ENCODE measurements around the gene RNF157.
"Not testable (repeated sequence)": the region's sequence is repeated elsewhere in the genome, so short reads cannot be mapped to it uniquely, and the experiment has no call there.

The RNF157 gene

GRCh38 chr17:76252040-76252954 is 12.0 kb upstream of the RNF157 start:
- Histone ChIP-seq H3K36me3 (ENCODE audit: insufficient read depth, low read length) (no peaks in the 10 kb centered on the region), H3K27ac (peak overlapping the region; percentile 31; the same call in 1 of the 2 replicates), H3K4me3 (no peak overlapping the region), H3K9ac (ENCODE audit: insufficient read length) (no peak overlapping the region), H3K9me3 (ENCODE audit: low read depth, low read length) (no peaks in the 10 kb centered on the region)
- DNase-seq (ENCODE audit: low read depth, low spot score), result no peak
- TF ChIP-seq FOXP2 (optimal IDR thresholded peaks at IDR 0.05; ENCODE audit: control extremely low read depth, extremely low read length, insufficient read depth), result no peak
- TF ChIP-seq EZH2 (IDR thresholded peaks at IDR 0.05), result no peak
- TF ChIP-seq POLR2AphosphoS5 (IDR thresholded peaks at IDR 0.05; ENCODE audit: borderline replicate concordance, low read depth, low read length), result no peak

- no peaks in the 10 kb centered on the region for H3K36me3 ChIP-seq (ENCODE audit: insufficient read depth, low read length)
- TF ChIP-seq FOXP2 (optimal IDR thresholded peaks at IDR 0.05; ENCODE audit: control extremely low read depth, extremely low read length, insufficient read depth) (no peak), EZH2 (IDR thresholded peaks at IDR 0.05) (no peak), POLR2AphosphoS5 (IDR thresholded peaks at IDR 0.05; ENCODE audit: borderline replicate concordance, low read depth, low read length) (no peak)
- no peaks in the 10 kb centered on the region for H3K9me3 ChIP-seq (ENCODE audit: low read depth, low read length)
- no peak overlapping the region for H3K9ac ChIP-seq (ENCODE audit: insufficient read length)
- DNase-seq (ENCODE audit: low read depth, low spot score), result no peak
- H3K27ac ChIP-seq, result no peak overlapping the region
- no peak overlapping the region for H3K4me3 ChIP-seq
Measured at GRCh38 chr17:76251478-76252039, 11.3 kb upstream of the RNF157 start.

- H3K9ac ChIP-seq (ENCODE audit: insufficient read length), result no peak overlapping the region
- TF ChIP-seq FOXP2 (optimal IDR thresholded peaks at IDR 0.05; ENCODE audit: control extremely low read depth, extremely low read length, insufficient read depth) (no peak), EZH2 (IDR thresholded peaks at IDR 0.05) (no peak)
- no peaks in the 10 kb centered on the region for H3K9me3 ChIP-seq (ENCODE audit: low read depth, low read length)
- no peaks in the 10 kb centered on the region for H3K36me3 ChIP-seq (ENCODE audit: insufficient read depth, low read length)
- no peak overlapping the region for H3K4me3 ChIP-seq
- H3K27ac ChIP-seq, result no peak overlapping the region
- no peak for DNase-seq (ENCODE audit: low read depth, low spot score)
Measured at GRCh38 chr17:76250141-76250540, 9.8 kb upstream of the RNF157 start.

- no peak overlapping the region for H3K27ac ChIP-seq
- H3K9ac ChIP-seq (ENCODE audit: insufficient read length), result no peak overlapping the region
- no peaks in the 10 kb centered on the region for H3K9me3 ChIP-seq (ENCODE audit: low read depth, low read length)
- no peak for DNase-seq (ENCODE audit: low read depth, low spot score)
- no peak overlapping the region for H3K4me3 ChIP-seq
- TF ChIP-seq FOXP2 (optimal IDR thresholded peaks at IDR 0.05; ENCODE audit: control extremely low read depth, extremely low read length, insufficient read depth) (no peak), EZH2 (IDR thresholded peaks at IDR 0.05) (no peak), POLR2AphosphoS5 (IDR thresholded peaks at IDR 0.05; ENCODE audit: borderline replicate concordance, low read depth, low read length) (no peak)
- H3K36me3 ChIP-seq (ENCODE audit: insufficient read depth, low read length), result no peaks in the 10 kb centered on the region
Measured at GRCh38 chr17:76248013-76248782, 7.9 kb upstream of the RNF157 start.

- Histone ChIP-seq H3K27ac (no peak overlapping the region), H3K9ac (ENCODE audit: insufficient read length) (no peak overlapping the region), H3K4me3 (no peak overlapping the region), H3K36me3 (ENCODE audit: insufficient read depth, low read length) (no peaks in the 10 kb centered on the region), H3K9me3 (ENCODE audit: low read depth, low read length) (no peaks in the 10 kb centered on the region)
- TF ChIP-seq EZH2 (IDR thresholded peaks at IDR 0.05) (no peak), FOXP2 (optimal IDR thresholded peaks at IDR 0.05; ENCODE audit: control extremely low read depth, extremely low read length, insufficient read depth) (no peak), POLR2AphosphoS5 (IDR thresholded peaks at IDR 0.05; ENCODE audit: borderline replicate concordance, low read depth, low read length) (no peak)
- no peak for DNase-seq (ENCODE audit: low read depth, low spot score)
Measured at GRCh38 chr17:76247304-76247703, 7.0 kb upstream of the RNF157 start.

GRCh38 chr17:76246080-76247066 is 6.1 kb upstream of the RNF157 start:
- 0 out of 2 replicates have a peak overlapping the region, but pooled peaks have one; percentile 14 for H3K27ac ChIP-seq
- H3K9me3 ChIP-seq (ENCODE audit: low read depth, low read length), result no peaks in the 10 kb centered on the region
- H3K9ac ChIP-seq (ENCODE audit: insufficient read length), result no peak overlapping the region
- H3K4me3 ChIP-seq, result no peak overlapping the region
- DNase-seq (ENCODE audit: low read depth, low spot score), result no peak
- H3K36me3 ChIP-seq (ENCODE audit: insufficient read depth, low read length), result no peaks in the 10 kb centered on the region
- no peak for TF ChIP-seq EZH2 (IDR thresholded peaks at IDR 0.05)
- no peak for TF ChIP-seq FOXP2 (optimal IDR thresholded peaks at IDR 0.05; ENCODE audit: control extremely low read depth, extremely low read length, insufficient read depth)

- H3K4me3 ChIP-seq; H3K9ac ChIP-seq (ENCODE audit: insufficient read length); H3K9me3 ChIP-seq (ENCODE audit: low read depth, low read length); H3K27ac ChIP-seq; DNase-seq (ENCODE audit: low read depth, low spot score); H3K36me3 ChIP-seq (ENCODE audit: insufficient read depth, low read length): not testable (repeated sequence)
Measured at GRCh38 chr17:76244721-76245120, 4.4 kb upstream of the RNF157 start.
